ENCODE data around the gene ZFYVE21.

Gene ZFYVE21

GRCh38 chr14:103706551-103707328 lies 8.9 kb upstream of the ZFYVE21 start:
- DNase-seq = no peak

- DNase-seq = no peak
Measured at GRCh38 chr14:103707329-103708263, 8.0 kb upstream of the ZFYVE21 start.

- no peak for DNase-seq
Measured at GRCh38 chr14:103708750-103709187, 6.8 kb upstream of the ZFYVE21 start.

- no peak for DNase-seq
Measured at GRCh38 chr14:103709814-103710213, 5.8 kb upstream of the ZFYVE21 start.

GRCh38 chr14:103710771-103711377 lies 4.7 kb upstream of the ZFYVE21 start:
- DNase-seq = no peak

GRCh38 chr14:103711516-103712431 lies 3.8 kb upstream of the ZFYVE21 start:
- no peak for DNase-seq

GRCh38 chr14:103712633-103713247 lies 2.9 kb upstream of the ZFYVE21 start:
- no peak for DNase-seq

GRCh38 chr14:103713304-103714062 lies 2.1 kb upstream of the ZFYVE21 start:
- DNase-seq = no peak

- DNase-seq = no peak
Measured at GRCh38 chr14:103714063-103714724, 1.4 kb upstream of the ZFYVE21 start.

GRCh38 chr14:103716091-103716801 lies 636 bp downstream of the ZFYVE21 start:
- peak; percentile 25 to 74 (median 57) for DNase-seq

GRCh38 chr14:103716899-103717411 lies 1.3 kb downstream of the ZFYVE21 start:
- DNase-seq = no peak

- DNase-seq = no peak
Measured at GRCh38 chr14:103718572-103718971, 3.0 kb downstream of the ZFYVE21 start.

- no peak for DNase-seq
Measured at GRCh38 chr14:103719751-103720150, 4.1 kb downstream of the ZFYVE21 start.

- DNase-seq = no peak
Measured at GRCh38 chr14:103721334-103722120, 5.9 kb downstream of the ZFYVE21 start.

- no peak for DNase-seq
Measured at GRCh38 chr14:103723748-103724081, 8.1 kb downstream of the ZFYVE21 start.

- DNase-seq = no peak
Measured at GRCh38 chr14:103724116-103724515, 8.5 kb downstream of the ZFYVE21 start.

GRCh38 chr14:103725001-103725682 lies 9.5 kb downstream of the ZFYVE21 start:
- DNase-seq = no peak

All from suppressor macrophage (primary cell).